Skin of body (tissue), 2 donors: ENCODE measurements around the gene PI4KA. TPM values are rescaled to one million over a fixed set of nuclear protein-coding genes. Genes with fewer than 3 reads are reported as not detected.

ENCODE experiments used
- DNase-seq: peaks from one replicate; lab custom pipeline; 2025; lab: John Stamatoyannopoulos, UW
- total RNA-seq: library from RNA; depleted of rRNA; stranded (reverse); fragments of >200 nt; gene quantifications from one replicate; pipeline ENCODE4 v1.2.3, GENCODE V29; 2014

The PI4KA gene
- total RNA-seq, 1 donor from 2014 or later: 40.5 TPM

GRCh38 chr22:20881869-20882815, 23.5 kb upstream of the PI4KA start:
- no peak for DNase-seq

DNA sequence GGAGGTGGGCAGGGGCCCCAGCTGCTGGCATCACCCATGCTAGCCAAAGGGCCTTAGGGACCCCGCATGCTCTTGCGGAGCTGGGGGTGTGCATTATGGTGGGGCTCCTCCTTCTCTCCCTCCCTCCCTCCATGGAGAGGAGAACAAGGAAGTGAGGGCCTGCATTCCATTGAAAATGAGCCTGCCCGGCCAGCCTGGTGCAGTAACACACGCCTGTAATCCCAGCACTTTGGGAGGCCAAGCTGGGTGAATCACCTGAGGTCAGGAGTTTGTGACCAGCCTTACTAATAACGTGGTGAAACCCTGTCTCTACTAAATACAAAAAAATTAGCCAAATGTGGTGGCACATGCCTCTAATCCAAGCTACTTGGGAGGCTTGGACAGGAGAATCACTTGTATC, 22.6 kb upstream of the PI4KA start:
- no peak for DNase-seq

DNA sequence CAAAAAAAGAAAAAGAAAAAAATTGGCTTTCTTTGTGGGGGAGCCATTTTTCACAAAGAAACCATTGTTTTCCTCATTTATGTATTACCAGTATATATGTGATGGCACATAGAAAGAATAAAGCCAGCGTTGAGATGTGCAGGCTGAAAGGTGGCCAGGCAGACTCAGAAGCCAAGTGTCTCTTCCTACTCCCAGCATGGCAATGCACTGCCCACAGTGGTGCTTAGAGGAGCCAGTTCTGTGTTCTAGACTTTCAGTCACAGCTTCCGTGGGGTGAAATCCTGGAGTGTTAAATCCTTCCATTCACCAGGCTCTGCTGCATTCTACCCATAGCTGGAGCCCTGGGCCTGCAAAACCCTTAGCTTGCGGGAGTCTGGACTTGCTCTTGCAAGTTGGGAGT, 19.1 kb upstream of the PI4KA start:
- no peak for DNase-seq

- DNase-seq: no peak
These were observed 16.7 kb upstream of the PI4KA start for GRCh38 chr22:20875296-20875695.

DNA sequence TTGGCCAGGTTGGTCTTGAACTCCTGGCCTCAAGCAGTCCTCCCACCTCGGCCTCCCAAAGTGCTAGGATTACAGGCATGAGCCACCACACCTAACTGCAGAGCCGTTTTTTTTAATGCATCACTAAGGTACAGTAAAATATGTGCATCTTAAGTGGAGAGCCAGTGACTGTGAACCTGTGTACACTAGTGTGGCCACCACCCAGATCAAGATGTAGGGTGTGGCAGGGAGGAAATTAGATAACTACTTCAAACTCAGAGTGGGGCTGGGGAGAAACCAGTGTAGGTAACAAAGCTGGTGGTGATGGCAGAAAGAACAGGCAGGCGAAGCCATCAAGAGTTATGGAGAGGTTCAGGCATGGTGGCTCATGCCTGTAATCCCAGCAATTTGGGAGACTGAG, 14.6 kb upstream of the PI4KA start:
- DNase-seq: no peak

GRCh38 chr22:20869234-20869633, 10.6 kb upstream of the PI4KA start:
- no peak for DNase-seq

DNA sequence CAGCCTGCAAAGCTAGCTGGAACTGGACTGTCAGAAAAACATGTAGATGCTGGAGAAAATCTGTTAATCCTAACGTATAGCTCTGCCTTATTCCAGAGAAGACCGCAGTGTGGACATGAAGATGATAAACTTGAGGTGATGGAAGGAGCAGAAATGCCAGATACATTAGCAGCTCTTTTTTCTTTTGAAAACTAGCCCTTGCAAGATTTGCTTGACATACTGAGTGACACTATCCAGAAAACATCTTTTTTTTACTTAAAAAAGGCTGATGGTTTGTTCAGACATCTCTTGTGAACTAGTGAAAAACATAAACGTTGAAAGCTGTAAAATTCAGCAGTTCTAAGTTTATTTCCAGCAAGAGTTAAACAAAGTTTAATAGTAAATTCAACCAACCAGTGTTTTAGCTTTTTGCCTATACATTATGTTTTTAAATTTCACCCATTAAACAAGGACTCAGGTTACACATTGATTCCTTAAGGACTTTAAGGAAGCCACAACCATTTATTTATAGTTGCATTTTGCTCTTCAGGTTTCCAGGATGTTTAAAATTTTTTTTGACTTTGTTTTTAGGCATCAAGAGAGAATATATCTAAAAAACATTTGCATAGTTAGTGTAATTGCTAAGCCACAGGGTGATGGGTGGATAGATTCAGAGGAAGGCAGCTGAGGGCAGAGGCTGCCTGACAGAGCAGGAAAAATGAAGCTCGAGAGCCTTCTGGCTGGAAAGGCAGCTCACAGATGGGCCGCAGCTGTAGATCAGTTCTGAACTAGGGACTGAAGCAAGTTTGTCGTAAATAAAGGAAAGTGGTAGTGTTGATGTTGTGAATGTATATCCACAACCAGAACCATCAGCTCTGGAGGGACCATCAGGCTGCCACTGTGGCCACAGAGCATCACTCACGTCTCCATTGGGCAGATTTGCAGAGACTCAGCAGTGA, 9.7 kb upstream of the PI4KA start:
- DNase-seq: peak; percentile 65

DNA sequence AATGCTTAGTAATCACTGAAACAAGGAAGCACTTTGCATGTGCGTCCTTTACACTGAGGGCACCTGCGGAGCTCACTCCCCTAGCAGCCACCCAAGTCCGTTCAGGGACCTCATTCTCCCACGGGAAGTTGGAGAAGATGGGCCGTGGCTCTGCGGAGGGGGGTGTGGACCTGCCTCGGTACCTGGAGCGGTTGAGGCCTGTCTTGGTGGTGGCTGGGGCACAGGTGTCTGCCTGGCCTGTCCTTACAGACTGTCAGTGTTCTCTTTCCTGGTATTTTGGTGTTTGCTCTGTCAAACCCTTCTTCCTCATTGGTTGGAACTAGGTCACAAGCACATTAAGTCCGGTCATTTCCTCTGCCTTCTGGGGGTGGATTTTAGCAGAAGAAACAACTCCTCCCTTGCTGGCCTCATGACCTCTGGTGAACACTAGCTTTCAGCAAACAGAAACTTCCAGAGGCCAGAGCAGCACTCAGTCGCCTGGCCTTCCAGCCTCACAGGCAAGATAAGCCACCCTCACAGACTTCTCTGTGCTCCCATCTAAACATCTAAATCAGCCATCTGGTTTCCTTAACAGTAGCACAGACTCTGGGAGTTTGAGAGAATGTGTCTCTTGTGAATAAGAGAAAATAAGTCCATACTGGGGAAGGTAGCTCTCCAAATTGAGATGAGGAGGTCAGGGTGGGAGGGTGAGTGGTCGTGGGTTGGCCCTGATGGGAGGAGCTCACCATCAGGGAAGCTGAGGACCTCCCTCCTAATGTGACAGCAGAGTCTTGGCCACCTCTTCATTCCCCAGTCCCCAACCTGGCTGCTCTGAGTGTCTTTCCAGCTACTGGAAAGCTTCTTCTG, 8.8 kb upstream of the PI4KA start:
- peak; percentile 18 for DNase-seq

DNA sequence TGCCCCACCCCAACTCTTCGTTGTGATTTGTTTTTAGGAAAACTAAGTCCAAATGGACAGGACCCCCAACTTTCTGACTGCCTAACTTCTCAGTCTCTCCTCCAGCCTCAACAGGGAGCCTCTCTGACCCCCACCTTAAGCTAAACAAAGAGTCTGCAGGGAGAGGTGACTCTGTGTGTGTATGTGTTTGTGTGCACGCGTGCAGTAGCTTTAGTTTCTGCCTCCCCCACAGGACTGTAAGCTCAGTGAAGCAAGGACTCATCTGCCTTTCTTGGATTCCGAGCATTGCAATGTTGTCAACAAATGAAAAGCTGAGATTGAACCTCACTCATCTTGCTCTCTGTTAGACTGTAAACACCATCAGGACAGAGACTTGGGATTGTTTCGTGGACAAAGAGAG, 8.1 kb upstream of the PI4KA start:
- DNase-seq: no peak

DNA sequence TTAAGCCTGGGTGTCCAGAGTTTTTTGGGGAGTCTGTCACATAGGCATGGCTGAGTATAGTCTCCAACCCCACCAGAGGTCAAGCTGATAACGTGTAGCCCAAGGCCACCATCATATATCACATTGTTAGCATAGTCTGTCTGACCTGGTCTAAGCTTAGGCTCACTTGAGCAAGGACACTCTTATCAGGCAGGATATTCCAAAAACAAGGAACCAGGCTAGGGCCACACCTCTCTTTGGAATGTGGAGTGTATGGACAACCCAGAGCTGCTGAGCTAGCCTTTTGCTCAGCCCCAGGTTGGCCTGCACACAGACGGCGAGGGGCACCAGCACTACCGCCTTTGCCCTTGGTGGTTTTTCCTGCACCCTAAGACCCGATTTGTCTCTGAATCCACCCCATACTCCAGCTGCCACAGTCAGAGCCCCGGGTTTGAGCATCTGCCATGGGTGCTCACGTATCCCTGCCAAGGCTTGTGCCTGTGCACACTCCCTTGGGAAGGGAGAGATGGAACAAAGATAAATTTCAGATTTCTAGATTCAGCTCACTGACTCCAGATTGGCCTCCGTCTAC, 7.3 kb upstream of the PI4KA start:
- no peak for DNase-seq

DNA sequence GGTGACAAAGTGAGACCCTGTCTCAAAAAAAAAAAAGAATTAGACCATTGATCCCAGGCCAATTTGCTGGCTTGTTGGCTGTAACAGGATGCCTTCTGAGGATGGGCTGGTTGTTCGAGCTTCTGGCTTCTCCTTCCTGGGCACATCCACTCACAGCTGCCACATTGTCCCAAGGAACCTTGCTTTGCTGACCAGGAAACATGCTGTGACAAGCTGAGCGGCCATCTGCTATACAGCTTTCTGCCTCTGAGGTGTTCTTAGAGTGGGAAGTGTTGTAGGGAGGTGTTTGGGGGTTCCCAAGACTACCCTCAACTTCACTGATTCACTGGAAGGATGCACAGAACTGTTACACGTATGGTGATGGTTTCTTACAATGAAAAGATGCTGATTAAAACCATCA, 6.7 kb upstream of the PI4KA start:
- no peak for DNase-seq

DNA sequence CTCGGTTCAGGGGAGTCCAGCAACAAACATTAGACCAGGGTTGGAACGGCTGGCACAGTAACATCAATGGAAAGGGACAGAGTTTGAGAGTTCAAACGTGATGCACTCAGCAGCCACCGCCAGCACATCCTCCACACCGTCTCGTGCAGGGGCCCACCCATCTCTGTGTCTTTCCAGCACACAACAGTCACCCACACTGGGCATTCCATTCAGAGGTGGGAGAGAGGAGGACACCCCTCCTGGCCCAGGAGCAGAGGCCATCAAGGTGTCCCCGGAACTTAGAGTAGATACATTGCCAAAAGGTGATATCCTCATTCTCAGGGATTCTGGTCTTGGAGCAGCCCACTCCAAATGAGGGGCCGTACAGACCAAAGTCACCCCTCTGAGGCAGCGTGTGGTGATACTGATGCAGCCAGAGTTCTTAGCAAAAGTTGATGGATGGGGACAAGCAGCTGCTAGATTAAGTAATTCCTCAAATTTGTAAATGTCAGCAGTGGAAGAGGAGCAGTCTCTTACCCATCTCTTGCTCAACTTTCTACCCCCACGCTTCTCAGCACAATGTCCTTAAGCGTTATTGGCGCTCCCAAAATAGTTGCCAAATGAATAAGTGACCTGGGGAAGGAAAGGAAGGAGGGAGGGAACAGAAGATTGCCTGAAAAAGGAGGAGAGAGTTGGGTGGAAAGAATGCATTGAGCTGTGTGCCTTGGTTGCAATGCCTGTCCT, 5.7 kb upstream of the PI4KA start:
- DNase-seq: no peak

- DNase-seq: no peak
These were observed 4.8 kb upstream of the PI4KA start for GRCh38 chr22:20863366-20863765.

- no peak for DNase-seq
These were observed 3.9 kb upstream of the PI4KA start for GRCh38 chr22:20862540-20862939.

DNA sequence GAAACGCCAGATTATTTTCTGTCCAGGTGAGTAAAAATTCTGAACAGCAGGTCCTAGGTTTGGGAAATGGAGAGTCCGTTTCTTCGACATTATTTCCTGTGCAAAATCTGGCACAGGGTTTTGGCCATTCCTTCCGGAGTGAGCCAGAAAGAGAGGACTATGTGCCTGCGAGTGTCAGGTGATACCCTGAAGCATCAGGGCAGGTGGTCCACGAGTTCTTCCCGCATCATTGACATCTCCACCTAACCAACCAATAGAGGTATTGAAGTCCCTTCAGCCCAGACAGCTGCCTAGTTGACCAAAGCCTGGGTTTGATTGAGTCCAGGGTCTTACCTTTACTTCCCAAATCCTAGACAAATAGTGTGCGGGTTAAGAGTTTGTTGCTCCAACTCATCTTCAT, 1.0 kb upstream of the PI4KA start:
- no peak for DNase-seq

DNA sequence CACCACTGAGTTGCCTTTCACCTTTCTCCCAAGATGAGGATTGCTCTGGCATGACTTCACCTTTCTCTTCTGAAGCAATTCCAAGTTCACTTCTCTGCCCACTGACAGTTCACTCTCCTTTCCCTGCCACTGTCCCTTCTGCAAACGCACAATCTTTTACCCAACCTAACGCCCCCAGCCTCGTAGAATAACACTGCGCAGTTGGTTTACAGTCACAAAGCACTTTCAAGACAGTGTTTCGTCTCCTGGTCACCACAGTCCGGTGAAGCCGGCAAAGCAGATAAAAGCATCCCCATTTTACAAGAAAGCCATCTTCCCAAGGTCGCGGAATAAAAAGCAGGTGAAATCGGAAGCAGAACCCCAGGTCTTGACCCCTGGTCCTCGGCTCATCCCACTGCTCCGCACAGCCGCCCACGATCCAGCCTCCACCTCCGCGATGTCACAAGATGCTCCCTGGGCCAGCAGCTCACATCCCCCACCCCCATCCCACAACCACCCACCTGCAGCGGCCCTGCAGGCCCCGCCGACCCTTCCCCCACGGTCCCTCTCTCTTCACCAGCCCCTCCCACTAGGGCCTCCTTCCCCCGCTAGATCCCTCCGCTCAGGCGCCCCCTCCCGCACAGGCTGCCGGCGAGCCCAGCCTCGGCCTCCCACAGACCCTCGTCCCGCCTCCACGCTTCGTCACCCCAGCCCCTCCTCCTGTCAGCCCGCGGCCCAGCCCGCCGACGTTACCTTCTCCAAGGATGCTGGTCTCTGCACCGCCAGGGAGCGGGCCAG, 585 bp downstream of the PI4KA start:
- peak; percentile 83 for DNase-seq

- DNase-seq: no peak
These were observed 1.4 kb downstream of the PI4KA start for GRCh38 chr22:20857247-20857643.

DNA sequence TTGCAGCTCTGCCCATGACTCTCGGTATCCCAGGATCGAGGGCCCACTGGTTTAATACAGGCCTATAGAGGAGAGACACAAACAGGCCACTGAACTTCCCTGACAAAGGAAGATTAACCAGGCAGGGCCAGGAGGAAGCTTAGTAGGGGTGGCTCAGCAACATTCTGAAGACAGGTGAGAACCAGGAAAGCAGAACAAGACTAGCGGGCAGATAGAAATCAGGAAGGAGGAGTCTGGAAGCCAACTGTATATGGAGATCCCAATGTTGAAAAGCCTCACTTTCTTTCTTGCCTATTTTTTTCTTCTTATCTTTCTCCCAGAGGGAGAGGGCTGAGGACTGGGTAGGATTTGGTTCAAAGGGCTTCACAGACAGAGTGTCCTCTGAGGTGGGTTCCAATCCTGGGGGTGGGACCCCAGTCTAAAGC, 5.4 kb downstream of the PI4KA start:
- no peak for DNase-seq

GRCh38 chr22:20852503-20852902, 6.1 kb downstream of the PI4KA start:
- DNase-seq: no peak

- no peak for DNase-seq
These were observed 6.5 kb downstream of the PI4KA start for GRCh38 chr22:20852076-20852475.
